Kasumi-1 (cell line): Measurements from ENCODE around the gene ARL15.
"Not testable (repeated sequence)": the region's sequence is repeated elsewhere in the genome, so short reads cannot be mapped to it uniquely, and the experiment has no call there.

ENCODE experiments used
- DNase-seq, 2 experiments: peaks; one replicate each; lab custom pipeline; 2025; lab: John Stamatoyannopoulos, UW

ARL15 gene

GRCh38 chr5:54091307-54092130, 218.9 kb downstream of the ARL15 start:
- DNase-seq = no peak

- DNase-seq = peak; percentile 5 to 35
Observed at GRCh38 chr5:54090495-54091120, 219.8 kb downstream of the ARL15 start.

- no peak for DNase-seq
Observed at GRCh38 chr5:54088081-54088480, 222.3 kb downstream of the ARL15 start.

GRCh38 chr5:54087436-54087835, 222.9 kb downstream of the ARL15 start:
- DNase-seq = no peak

GRCh38 chr5:54086191-54086590, 224.2 kb downstream of the ARL15 start:
- no peak for DNase-seq

- no peak for DNase-seq
Observed at GRCh38 chr5:54084696-54085095, 225.7 kb downstream of the ARL15 start.

GRCh38 chr5:54083851-54084250, 226.5 kb downstream of the ARL15 start:
- DNase-seq = no peak

GRCh38 chr5:54083245-54083644, 227.1 kb downstream of the ARL15 start:
- no peak for DNase-seq

GRCh38 chr5:54081415-54081814, 229.0 kb downstream of the ARL15 start:
- DNase-seq = no peak

GRCh38 chr5:54080831-54081230, 229.5 kb downstream of the ARL15 start:
- DNase-seq = peak; percentile 16 to 20

GRCh38 chr5:54073735-54074134, 236.6 kb downstream of the ARL15 start:
- no peak for DNase-seq

GRCh38 chr5:54073131-54073530, 237.2 kb downstream of the ARL15 start:
- no peak for DNase-seq

- no peak for DNase-seq
Observed at GRCh38 chr5:54066433-54066832, 243.9 kb downstream of the ARL15 start.

- no peak for DNase-seq
Observed at GRCh38 chr5:54063817-54064216, 246.6 kb downstream of the ARL15 start.

GRCh38 chr5:54062958-54063357, 247.4 kb downstream of the ARL15 start:
- DNase-seq = no peak

- not testable (repeated sequence) for DNase-seq
Observed at GRCh38 chr5:54060919-54061318, 249.5 kb downstream of the ARL15 start.

- DNase-seq = no peak
Observed at GRCh38 chr5:54049963-54050362, 260.4 kb downstream of the ARL15 start.

- DNase-seq = no peak
Observed at GRCh38 chr5:54049144-54049543, 261.2 kb downstream of the ARL15 start.

GRCh38 chr5:54045077-54045792, 265.1 kb downstream of the ARL15 start:
- no peak for DNase-seq

- DNase-seq = not testable (repeated sequence)
Observed at GRCh38 chr5:54044276-54044675, 266.1 kb downstream of the ARL15 start.

GRCh38 chr5:54040804-54041203, 269.6 kb downstream of the ARL15 start:
- no peak for DNase-seq

- no peak for DNase-seq
Observed at GRCh38 chr5:54040018-54040417, 270.4 kb downstream of the ARL15 start.

- no peak for DNase-seq
Observed at GRCh38 chr5:54037205-54037604, 273.2 kb downstream of the ARL15 start.
